ENCODE results near the gene ITGB5. TPM values are rescaled to one million over a fixed set of nuclear protein-coding genes. Genes with fewer than 3 reads are reported as not detected.

ITGB5 gene
- total RNA-seq, 1 donor from 2014 or later = 156 TPM

- Histone ChIP-seq H3K4me3 (no peak overlapping the region), H3K27me3 (no peaks in the 10 kb centered on the region), H3K4me1 (peaks cover 46% of the 10 kb centered on the region), H3K27ac (no peak overlapping the region), H3K9me3 (no peaks in the 10 kb centered on the region), H3K36me3 (peaks cover 0 to 20% of the 10 kb centered on the region in 2 donors)
- intact Hi-C loops (cut with DNase I) = no loop called here
- DNase-seq (ENCODE audit: extremely low spot score in 2 of 2) = no peak
- TF ChIP-seq POLR2AphosphoS5 (IDR thresholded peaks at IDR 0.05; ENCODE audit: insufficient read depth in 1 of 2, low read depth in 1 of 2) (no peak), POLR2A (IDR thresholded peaks at IDR 0.05) (no peak)
- TF ChIP-seq, protein P1, sequence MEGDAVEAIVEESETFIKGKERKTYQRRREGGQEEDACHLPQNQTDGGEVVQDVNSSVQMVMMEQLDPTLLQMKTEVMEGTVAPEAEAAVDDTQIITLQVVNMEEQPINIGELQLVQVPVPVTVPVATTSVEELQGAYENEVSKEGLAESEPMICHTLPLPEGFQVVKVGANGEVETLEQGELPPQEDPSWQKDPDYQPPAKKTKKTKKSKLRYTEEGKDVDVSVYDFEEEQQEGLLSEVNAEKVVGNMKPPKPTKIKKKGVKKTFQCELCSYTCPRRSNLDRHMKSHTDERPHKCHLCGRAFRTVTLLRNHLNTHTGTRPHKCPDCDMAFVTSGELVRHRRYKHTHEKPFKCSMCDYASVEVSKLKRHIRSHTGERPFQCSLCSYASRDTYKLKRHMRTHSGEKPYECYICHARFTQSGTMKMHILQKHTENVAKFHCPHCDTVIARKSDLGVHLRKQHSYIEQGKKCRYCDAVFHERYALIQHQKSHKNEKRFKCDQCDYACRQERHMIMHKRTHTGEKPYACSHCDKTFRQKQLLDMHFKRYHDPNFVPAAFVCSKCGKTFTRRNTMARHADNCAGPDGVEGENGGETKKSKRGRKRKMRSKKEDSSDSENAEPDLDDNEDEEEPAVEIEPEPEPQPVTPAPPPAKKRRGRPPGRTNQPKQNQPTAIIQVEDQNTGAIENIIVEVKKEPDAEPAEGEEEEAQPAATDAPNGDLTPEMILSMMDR (IDR thresholded peaks at IDR 0.05) = no peak
Measured at GRCh38 chr3:124797426-124797945, 89.7 kb downstream of the ITGB5 start.

- Histone ChIP-seq H3K27ac (no peak overlapping the region), H3K27me3 (no peaks in the 10 kb centered on the region)
- intact Hi-C loops (cut with DNase I) = no loop called here
Measured at GRCh38 chr3:124796477-124796876, 90.7 kb downstream of the ITGB5 start.

GRCh38 chr3:124793054-124793739 lies 94.0 kb downstream of the ITGB5 start:
- peak overlapping the region; percentile 89 for H3K27ac ChIP-seq
- no peak for DNase-seq (ENCODE audit: extremely low spot score in 2 of 2)

More at GRCh38 chr3:124796477-124796876, 90.7 kb downstream of the ITGB5 start:
- Histone ChIP-seq H3K4me1 (peaks cover 46% of the 10 kb centered on the region), H3K4me3 (no peak overlapping the region), H3K9me3 (no peaks in the 10 kb centered on the region), H3K36me3 (peaks cover 0 to 20% of the 10 kb centered on the region in 2 donors)
- no peak for DNase-seq (ENCODE audit: extremely low spot score in 2 of 2)
- no peak for TF ChIP-seq POLR2AphosphoS5 (IDR thresholded peaks at IDR 0.05; ENCODE audit: insufficient read depth in 1 of 2, low read depth in 1 of 2)

DNA sequence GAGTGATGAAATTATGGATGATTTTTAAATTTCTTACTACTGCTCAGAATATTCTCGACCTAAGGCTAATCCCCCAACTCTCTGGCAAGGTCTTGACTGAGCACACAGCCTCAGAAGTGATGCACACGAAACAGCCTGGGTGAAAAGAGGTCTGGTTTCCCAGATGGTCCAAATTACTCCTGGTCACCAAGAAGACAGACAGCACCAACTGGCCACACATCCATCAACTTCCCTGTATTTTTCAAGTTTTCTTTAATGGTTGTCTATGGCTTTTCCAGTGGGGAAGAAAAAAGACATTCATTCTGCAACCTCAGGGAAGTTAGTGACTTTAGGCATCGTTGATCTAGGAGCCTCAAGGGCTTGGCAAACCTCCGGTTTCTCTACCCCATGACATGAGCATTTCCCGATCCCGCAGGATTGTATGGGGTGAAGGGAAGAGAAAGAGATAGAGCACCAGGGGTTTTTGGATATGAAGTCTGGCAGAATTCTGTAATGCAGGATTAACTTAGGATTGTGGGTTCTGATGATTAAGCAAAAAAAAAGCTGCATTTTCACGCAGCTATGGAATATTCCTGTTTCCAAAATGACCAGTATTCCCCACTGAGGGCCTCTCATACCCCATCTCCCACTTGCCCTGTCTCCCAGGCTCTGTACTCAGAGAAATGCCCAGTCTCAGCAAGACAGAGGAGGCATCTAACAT lies 94.7 kb downstream of the ITGB5 start:
- H3K27ac ChIP-seq = peak overlapping the region; percentile 89
- intact Hi-C loops (cut with DNase I) = no loop called here
- no peaks in the 10 kb centered on the region for H3K9me3 ChIP-seq
- TF ChIP-seq POLR2A (IDR thresholded peaks at IDR 0.05) (no peak), POLR2AphosphoS5 (IDR thresholded peaks at IDR 0.05; ENCODE audit: insufficient read depth in 1 of 2, low read depth in 1 of 2) (no peak)
- TF ChIP-seq, protein P1 (IDR thresholded peaks at IDR 0.05) = no peak
- DNase-seq (ENCODE audit: extremely low spot score in 2 of 2) = no peak
- peaks cover 0 to 20% of the 10 kb centered on the region in 2 donors for H3K36me3 ChIP-seq
- no peak overlapping the region for H3K4me3 ChIP-seq
- no peaks in the 10 kb centered on the region for H3K27me3 ChIP-seq
- H3K4me1 ChIP-seq = peaks cover 58% of the 10 kb centered on the region

More at GRCh38 chr3:124793054-124793739, 94.0 kb downstream of the ITGB5 start:
- TF ChIP-seq, protein P1 (IDR thresholded peaks at IDR 0.05) = no peak
- TF ChIP-seq POLR2AphosphoS5 (IDR thresholded peaks at IDR 0.05; ENCODE audit: insufficient read depth in 1 of 2, low read depth in 1 of 2) = peak in 1 of 2 donors; percentile 70
- no peak for TF ChIP-seq POLR2A (IDR thresholded peaks at IDR 0.05)
- no peaks in the 10 kb centered on the region for H3K9me3 ChIP-seq
- H3K4me1 ChIP-seq = peaks cover 51% of the 10 kb centered on the region
- peaks cover 0 to 20% of the 10 kb centered on the region in 2 donors for H3K36me3 ChIP-seq
- H3K27me3 ChIP-seq = no peaks in the 10 kb centered on the region
- H3K4me3 ChIP-seq = no peak overlapping the region
- intact Hi-C loops (cut with DNase I) = no loop called here

DNA sequence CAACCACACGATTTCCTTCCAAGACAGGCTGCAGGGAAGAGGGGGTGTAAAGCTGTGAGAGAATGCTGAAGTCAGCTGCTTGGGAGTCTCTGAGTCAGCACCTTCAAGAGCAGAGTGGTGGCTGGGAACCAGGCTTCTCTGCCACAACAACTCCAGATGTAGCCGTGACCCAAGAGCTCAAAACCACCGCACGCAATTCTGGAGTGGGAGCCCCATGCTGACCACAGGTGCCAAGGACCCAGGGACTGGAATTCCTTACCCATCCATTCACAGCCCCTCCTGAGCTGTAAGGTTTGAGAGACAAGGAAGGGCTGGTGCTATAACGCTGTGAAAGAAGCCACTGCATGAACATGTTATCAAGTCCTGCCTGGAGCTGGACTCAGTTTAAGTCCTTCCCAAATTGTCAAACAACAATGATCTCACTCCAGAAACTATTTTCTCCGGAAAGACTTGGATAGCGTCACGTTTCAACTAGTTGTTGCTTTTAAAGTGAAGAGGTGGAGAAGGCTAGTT lies 95.5 kb downstream of the ITGB5 start:
- DNase-seq (ENCODE audit: extremely low spot score in 2 of 2) = no peak
- TF ChIP-seq POLR2AphosphoS5 (IDR thresholded peaks at IDR 0.05; ENCODE audit: insufficient read depth in 1 of 2, low read depth in 1 of 2) = peak in 1 of 2 donors; percentile 49
- no peak for TF ChIP-seq POLR2A (IDR thresholded peaks at IDR 0.05)
- peaks cover 66% of the 10 kb centered on the region for H3K4me1 ChIP-seq
- intact Hi-C loops (cut with DNase I) = no loop called here
- H3K9me3 ChIP-seq = no peaks in the 10 kb centered on the region
- no peak overlapping the region for H3K4me3 ChIP-seq
- H3K27ac ChIP-seq = peak overlapping the region; percentile 89
- H3K36me3 ChIP-seq = peaks cover 0 to 20% of the 10 kb centered on the region in 2 donors
- no peaks in the 10 kb centered on the region for H3K27me3 ChIP-seq
